DND-41 (cell line): ENCODE data around the gene GNG10.

ENCODE experiments used
- CTCF ChIP-seq: IDR thresholded peaks from 2 replicates; pipeline ENCODE4 v1.5.1; 2012; ENCODE audit warnings: borderline replicate concordance, low read length, moderate library complexity, mild to moderate bottlenecking; ENCODE audit not compliant: poor library complexity, severe bottlenecking; ENCODE audit errors: extremely low read depth
- EZH2 ChIP-seq: IDR thresholded peaks from 3 replicates; pipeline ENCODE4 v1.6.1; 2012; ENCODE audit warnings: borderline replicate concordance, low read depth, mild to moderate bottlenecking, moderate library complexity, low read length, inconsistent platforms; ENCODE audit not compliant: severe bottlenecking

GRCh38 chr9:111632060-111632459 is 29.3 kb upstream of the GNG10 start:
- no peak for TF ChIP-seq CTCF
- TF ChIP-seq EZH2 = no peak
